Hindlimb muscle (tissue), 1 donor: ENCODE data around the gene HLA-DPA1. TPM values are rescaled to one million over a fixed set of nuclear protein-coding genes. Genes with fewer than 3 reads are reported as not detected.
"Not testable (repeated sequence)": the region's sequence is repeated elsewhere in the genome, so short reads cannot be mapped to it uniquely, and the experiment has no call there.

Experiments used
- DNase-seq: peaks from one replicate; pipeline ENCODE4 v3.0.0-alpha.2; 2013
- polyA plus RNA-seq: library from polyadenylated mRNA; unstranded; fragments of 120-200 nt; gene quantifications from one replicate; pipeline ENCODE4 v1.2.1, GENCODE V29; 2013; ENCODE audit not compliant: insufficient read length

HLA-DPA1 gene
- 34.8 TPM for polyA plus RNA-seq

DNA sequence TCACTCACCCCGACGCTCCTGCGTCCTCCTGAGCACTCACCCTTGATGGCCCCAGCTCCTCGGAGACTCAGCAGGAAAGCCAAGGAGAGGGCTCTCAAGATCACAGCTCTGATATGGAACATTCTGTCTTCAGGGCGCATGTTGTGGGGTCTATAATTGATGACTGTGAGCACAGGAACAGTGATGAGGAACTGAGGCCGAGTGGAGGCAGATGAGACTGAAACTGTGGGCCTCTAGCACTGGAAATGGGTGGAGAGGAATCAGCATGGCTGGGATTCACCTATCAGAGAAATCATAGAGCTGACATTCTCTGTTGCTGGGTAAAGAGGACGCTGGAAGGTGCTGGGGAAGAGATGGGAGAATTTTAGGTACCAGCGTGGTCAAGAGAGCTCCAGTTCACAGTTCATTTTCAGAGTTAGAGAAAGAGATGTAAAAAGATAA is at the start of gene HLA-DPA1:
TSS of gene HLA-DPA1 (minus strand) at position 219 of the 441 bp plus-strand sequence.
- DNase-seq, result no peak

DNA sequence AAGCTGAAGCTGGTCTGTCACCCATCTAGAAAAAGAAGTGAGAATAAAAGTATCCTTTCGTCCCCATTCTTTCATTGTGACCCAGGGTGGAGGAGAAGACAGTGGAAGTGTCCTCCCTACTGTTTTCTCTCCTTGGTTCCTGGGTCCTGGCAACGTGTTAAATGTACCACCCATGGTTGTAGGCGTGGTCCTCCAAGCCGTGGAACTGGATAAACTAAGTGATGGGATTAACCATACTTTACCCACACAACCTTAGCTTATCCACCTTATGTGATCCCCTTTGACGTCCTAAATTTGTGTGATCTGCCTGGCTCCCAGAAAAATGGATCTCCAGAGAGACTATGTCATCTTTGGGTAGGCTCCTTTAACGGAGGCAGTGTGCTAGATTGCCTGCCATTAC is 49.7 kb upstream of the HLA-DPA1 start:
- DNase-seq, result no peak

DNA sequence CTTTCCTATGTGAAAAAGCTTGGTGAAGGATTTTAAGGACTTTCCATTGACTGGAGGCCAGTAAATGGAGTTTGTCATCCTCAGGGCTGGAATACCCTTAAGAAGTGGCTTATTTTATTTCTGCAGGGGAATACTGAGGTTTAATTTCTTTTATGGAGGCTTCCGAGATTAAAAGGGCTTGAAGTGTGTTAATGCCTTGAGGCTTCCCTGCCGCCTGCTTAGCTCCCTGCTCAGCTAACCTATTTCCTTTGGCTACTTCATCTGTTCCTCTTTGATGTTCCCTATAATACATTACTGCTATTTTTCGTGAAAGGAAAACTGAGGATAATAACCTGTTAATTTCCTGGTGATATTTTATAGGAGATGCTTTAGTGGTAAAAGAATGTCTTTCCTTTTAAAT is 46.6 kb upstream of the HLA-DPA1 start:
- no peak for DNase-seq

DNA sequence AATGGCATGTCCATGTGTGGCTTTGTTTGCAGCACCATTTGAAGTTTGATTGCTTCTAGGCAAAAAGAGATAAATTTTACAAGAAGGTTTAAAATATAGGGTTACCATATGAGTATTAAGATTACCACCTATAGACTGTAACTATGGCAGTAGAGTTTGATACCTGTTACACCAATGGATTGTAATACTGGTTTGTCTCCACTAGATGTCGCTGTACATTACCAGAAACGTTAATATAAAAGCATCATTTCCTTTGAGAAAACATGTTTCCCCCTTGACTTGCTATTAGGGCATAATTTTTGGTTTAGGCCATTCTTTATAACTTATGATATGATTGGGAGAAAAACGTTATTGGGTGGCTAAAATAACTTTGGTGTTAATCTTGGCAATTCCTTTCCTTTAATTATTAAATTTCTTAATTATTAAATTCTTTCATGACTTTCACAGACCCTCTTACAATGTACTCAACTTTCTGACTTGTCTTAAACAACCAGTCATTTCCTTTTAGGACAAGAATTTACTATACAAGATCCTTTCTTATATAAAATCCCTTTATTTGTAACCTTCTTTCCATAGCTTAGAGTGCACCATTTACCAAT is 45.2 kb upstream of the HLA-DPA1 start:
- peak; percentile 30 for DNase-seq

DNA sequence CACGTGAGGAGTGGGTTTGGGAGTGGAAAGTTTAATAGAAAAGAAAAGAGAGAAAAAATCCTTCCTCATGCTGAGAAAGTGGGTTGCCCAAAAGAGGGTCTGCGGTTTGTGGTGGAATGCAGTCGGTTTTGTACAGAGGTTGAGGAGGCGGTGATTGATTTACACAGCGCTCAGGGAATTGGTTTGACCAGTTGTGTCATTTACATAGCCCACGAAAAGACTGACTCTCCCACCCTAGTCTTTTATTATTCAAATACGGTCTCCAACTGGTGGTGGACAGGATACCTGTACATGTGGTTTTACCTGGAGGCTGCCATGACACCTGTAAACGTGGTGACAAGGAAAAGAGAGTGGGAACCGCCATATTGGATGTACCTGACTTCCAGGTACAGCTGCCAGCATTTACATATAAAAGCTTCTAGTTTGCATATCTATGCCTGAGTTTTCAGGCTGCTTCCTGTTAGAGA is 44.4 kb upstream of the HLA-DPA1 start:
- DNase-seq, result no peak

DNA sequence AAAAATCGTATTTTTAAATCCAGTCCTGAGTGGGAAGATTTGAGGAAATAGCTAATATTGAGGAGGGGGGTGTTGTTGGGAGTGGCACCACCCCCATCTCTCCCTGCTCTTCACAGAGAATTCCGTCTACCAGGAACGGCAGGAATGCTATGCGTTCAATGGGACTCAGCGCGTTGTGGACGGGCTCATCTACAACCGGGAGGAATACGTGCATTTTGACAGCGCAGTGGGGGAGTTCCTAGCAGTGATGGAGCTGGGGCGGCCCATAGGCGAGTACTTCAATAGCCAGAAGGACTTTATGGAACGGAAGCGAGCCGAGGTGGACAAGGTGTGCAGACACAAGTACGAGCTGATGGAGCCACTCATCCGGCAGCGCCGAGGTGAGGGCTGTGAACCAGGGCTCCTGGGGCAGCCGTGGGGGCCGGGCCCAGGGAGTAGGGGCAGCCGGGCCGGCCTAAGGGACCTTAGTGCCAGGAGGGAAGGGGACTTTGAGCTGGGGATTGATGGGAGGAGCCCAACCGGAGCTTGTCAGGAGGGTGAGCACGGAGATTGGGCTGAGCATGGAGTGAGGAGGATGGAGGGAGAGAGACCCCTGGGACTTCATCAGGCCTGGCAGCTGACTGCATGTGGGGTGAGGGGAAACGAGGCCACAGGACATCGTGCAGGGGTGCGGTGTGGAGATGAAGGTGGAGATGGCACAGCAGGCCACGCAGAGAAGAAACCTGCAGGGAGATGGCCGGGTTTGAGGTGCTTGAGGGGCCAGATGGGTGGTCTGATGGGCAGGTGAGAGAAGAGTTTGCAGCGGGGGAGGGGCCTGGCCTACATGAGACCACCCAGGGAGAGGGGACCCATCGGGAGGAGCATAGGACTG is 43.6 kb upstream of the HLA-DPA1 start:
- no peak for DNase-seq

DNA sequence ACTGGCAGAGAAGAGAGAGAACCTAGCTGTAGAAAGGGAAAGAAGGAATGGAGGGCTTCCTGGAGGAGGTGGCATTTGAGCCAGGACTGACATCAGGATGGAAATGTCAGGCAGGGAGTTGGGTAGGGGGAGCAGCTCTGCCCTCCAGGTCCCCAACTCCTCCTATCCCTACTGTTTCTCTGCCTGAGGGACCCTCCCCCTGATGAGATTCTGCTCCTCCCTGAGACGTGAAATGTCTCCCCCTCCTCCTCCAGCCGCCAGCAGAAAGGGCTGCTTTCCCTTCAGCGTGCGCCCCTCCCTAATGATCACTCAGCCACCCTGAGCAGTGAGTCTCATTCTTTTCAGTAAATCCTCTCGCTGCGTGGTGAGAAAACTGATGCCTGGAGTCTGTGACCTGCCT is 43.0 kb upstream of the HLA-DPA1 start:
- DNase-seq, result no peak

DNA sequence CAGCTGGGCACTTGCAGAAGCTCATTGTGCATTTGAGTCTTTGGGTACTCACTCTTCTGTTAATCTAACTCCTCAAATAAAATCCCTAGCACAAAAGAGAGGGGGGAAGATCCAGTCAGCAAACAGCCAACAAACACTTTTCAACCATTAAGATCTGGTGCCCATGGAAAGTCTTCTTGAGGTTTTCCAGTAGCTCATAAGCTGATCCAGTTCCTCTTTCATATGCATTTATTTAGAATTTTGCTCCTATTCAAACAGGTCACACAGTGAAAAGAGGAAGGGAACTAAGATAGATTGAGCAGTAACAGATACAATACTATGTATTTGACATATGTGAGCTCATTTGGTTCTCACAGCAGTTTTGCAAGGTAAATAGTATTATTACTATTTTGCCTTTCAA is 41.0 kb upstream of the HLA-DPA1 start:
- no peak for DNase-seq

DNA sequence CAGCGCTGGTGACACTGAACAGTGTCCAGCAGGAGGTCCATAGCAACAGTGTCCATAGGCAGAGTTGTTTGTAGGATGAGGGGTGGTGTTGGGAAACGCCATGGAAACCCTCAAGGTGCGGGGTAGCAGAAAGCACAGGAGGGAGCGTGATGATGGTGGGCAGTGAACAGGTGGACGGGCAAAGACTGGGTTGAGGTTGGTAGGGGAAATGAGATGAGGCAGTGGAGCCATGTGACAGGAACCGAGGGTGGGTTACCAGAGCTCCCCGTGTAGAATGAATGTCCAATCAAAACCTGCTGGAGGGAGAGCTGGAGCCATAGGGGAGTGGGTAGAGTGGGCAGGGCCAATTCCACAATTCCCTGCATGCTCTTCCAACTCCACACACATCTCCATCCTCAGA is 40.3 kb upstream of the HLA-DPA1 start:
- no peak for DNase-seq

DNA sequence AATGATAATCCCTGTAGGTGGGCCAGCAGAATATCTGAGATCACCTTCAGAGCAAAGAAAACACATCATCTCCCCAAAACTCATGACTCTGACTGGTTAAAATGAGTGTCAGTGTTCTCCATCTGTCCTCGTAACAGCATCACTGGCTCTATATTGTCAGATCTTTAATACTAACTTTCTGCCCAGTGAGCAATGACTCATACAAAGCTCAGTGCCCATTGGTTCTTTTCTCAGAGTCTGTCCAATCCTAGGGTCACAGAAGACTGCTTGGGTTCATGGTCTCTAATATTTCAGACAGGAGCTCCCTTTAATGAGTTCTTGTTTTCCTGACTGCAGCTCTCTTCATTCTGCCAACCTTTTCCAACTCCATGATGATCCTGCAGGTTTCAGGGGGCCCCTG is 38.7 kb upstream of the HLA-DPA1 start:
- DNase-seq, result peak; percentile 44

DNA sequence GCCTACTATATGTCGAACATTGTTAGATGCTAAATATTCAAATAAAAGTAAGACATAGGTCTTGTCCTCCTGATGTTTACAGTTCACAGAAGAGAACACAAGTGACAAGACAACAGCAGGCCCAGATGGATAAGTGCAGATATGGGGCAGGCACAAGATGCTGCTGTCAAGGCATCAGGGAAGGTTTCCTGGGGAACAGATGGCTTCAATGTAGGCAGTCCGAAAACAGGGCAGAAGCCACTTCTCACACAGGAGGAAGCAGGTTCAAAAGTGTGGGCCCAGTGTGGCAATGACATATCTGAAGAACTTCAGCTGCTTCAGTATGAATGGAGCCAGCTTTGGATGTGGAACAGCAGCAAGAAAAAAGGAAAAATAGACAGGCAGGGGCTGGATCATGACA is 34.9 kb upstream of the HLA-DPA1 start:
- no peak for DNase-seq

DNA sequence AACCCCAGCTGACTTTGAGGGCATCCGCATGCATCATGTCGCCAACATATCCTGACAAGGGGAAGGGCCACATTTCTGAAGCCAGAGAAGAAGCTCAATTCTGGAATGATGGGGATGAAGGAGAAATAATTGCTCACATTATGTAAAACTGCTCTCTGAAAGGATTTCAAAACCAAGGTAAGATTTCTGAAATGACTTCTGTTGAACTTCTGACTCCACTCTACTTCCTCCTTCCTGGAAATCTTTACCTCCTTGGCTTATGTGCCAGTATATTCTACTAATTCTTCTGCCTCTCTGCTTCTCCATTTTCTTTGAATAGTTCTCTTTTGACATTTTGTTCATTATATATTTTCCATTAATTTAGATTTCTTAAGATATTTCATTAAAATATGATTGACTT is 34.2 kb upstream of the HLA-DPA1 start:
- DNase-seq, result no peak

DNA sequence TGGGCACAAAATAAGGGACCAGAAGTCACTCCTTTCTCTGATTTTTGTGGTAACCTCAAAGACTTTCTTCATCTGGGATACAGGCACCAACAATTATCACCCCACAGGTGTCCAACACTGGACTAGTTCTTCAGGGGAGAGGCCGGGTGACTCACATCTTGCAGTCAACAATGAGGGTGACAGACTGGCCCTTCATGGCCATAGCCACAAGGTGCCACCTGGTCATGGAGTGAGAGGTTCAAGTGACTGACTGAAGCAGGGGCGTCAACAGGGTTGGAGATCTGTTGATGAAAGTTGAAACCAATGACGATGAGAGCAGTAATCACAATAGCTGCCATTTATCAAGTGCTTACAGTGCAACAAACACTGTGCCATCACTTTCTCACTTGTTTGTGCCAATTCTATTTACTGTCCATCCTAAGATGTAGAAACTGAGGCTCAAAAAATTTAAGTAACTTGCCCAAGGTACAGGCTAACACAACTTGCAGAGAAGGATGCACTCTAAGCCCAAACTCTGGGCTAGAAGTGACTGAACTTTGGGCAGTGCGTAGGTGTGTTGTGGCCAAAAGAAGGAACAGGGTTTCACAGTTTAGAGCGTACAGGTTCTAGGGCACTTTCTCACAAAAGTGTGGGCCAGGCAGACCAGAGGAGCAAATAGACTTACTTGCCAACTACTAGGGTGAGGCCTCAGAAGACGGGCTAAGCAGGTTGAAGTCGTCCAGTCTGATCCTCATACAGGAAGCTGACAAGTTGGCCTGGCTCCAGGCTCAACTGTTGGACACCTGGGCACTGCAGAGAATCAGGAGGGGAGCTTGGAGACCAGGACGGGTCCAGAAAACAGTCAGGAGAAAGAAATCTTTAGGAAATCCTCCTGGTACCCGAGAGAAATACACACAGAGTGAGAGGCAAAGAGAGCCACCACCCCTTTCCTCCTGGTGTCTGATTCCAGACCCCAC is 32.7 kb upstream of the HLA-DPA1 start:
- no peak for DNase-seq

DNA sequence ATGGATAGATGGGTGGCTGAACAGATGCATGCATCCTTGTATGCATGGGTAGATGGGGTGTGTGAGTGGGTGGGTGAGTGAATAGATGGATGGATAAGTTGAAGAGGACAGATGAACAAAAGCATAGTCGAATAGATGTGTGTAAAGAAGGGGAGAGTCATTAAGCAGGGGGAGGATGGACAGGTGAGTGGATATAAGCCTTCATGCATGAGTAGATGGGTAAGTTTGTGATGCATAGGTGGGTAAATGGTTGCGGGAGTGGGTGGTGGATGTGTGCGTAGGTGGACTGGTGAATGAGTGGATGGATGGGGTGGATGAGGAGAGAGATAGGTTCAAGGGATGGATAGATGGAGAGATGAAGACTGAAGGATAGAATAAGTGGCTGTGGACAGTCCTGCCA is 31.9 kb upstream of the HLA-DPA1 start:
- DNase-seq, result no peak

DNA sequence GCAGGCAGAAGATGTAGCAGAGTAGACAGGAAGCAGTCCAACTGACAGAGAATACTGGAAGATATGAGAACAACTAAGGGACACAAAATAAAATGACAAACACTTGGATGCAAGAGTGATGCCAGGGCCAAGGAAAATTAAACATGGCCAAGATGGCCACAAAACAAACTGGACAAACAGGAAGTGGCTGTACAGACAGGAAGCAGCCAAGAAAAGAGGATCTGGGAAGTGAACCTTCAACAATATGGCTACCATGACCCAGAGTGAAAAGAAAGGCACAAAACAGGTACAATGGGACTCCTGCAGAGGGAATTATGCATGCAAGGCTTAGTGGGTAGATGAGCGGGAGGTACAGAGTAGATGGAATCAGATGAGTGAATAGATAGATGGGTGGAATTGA is 31.4 kb upstream of the HLA-DPA1 start:
- no peak for DNase-seq

DNA sequence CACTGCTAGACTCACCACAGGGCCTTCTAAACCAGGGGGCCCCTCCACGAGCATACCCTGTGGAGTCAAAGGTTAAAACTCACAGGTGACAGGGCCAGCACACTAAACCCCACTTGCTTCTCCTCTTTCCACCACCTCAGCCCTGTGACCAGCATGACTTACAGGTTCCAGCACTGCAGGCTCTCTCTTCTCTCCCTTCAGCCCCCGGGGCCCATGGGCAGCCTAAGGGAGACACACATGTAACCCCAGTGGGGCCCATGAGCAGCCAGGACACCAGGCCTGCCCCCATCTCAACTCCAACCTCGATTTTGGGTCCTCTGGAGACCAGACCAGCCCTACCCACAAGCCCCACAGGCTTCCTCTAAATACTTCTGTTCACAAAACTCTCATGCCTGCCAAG is 30.3 kb upstream of the HLA-DPA1 start:
- no peak for DNase-seq

DNA sequence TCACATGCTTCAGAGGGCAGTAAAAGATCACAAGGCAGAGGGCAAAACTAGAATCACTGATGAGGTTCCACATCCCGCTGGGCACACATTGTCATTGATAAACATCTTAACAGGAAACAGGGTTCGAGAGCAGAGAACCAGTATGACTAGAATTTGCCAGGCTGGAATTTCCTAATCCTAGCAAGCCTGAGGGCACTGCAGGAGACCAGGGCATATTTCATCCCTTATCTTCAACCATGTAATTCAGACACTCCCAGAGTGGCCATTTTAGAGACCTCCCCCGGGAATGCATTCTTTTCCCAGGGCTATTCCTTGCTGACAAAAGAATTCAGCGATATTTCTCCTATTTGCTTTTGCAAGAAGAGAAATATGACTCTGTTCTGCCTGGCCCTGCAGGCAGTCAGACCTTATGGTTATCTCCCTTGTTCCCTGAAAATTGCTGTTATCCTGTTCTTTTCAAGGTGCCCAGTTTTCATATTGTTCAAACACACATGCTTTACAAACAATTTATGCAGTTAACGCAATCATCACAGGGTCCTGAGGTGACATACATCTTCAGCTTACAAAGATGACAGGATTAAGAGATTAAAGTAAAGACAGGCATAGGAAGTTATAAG is 27.8 kb upstream of the HLA-DPA1 start:
- DNase-seq, result not testable (repeated sequence)

DNA sequence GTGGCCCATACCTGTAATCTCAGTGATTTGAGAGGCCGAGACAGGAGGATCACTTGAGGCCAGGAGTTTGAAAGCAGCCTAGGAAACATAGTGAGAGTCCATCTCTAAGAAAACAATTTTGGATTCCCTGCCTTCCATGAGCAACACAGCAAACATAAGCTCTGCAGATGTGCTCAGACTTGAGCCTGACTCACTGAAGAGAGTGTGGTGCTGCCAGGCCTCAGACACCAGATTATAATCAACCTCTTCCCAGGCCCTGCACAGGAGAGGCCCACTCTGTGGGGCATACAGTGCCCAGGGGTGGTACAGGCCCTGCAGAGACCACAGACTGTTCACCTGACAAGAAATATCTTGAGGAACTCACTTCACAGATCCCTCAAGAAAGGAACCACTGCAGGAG is 22.2 kb upstream of the HLA-DPA1 start:
- DNase-seq, result no peak

DNA sequence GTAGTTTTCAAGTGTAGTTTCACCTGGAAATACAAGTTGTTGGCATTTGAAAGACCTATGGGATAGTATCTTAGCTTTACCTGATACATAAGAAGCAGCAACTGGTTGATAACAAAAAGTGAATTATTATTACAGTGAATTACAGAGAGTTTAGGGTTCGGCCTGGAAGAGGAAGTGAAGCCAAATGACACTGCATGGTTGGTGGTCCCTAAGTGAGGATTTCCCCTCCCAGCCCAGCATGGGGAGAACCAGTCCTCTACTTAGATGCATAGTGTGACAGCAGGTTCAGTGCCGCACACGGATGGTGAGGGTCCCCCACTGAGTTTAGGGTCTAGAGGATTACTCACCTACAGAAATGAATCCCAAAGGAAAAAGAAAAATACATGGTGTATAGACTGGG is 20.4 kb upstream of the HLA-DPA1 start:
- no peak for DNase-seq

DNA sequence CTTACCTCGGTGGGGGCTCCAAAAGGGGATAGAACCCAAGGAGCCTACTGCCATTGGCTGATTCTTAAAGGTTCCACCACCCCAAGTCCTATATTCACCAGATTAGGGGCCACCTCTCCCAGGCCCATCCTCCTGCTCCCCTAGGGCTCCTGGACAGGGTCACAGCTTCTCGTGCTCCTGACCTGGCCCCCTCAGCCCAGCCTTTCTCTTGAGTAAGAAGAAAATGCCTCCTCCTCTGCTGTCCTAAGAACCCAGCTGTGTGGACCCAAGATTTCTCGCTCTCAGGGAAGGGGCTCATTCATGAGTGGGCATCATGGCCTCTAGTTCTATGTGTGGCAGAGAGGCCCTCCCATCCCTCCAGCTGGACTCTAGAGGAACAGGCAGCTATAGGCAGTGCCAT is 18.9 kb upstream of the HLA-DPA1 start:
- no peak for DNase-seq

DNA sequence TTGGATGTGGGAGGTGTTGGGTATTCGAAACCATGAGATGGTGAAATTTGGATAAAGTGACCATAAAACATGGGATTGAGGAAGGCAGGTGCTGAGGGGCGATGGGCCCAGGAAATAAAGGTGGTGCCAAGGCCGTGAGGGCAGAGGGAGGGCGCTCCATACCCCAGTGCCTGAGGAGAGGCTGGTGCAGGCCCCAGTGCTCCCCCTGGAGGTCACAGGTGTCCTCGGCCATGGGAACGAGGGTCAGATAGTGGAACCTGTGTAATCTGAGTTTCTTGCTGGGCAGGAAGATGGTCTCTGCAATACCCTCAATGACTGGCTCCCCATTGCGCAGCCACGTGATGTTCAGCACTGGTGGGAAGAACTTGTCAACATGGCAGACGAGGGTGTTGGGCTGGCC is 18.5 kb upstream of the HLA-DPA1 start:
- no peak for DNase-seq

DNA sequence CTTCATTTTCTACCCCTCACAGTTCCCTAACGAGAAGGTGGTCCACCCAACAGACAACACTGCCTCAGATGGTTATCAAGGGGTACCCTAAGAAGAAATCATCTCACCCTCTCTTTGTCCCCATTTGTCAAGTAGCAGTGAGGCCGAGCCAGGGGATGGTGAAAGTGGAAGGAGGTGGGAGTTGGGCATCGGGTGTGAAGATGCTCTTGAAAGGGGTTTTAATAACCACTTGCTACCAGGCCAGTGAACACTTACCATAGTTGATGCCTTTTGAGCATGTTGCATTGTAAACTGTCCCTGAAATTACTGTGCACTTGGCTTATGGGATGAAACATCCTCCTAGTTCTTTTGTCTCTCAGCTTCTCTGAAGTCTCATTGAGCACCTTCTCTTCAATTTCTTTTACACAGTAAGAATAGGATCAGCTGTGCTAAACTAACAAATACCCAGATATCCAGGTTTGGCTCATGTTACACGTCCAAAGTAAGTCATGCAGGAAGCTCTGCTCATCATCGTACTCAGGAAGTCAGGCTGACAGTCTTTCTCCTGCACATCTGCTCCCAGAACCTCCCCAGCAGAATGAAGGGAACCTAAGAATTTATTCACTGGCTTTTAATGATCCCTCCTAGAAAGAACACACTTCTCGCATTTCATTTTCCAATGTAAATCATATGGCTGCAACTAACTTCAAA is 15.6 kb upstream of the HLA-DPA1 start:
- no peak for DNase-seq
